SK-N-SH treated with all-trans-retinoic acid at 6 μM for 48 hours (cell line): Measurements from ENCODE around the gene CNMD.

ENCODE experiments used
- ATAC-seq: fragments of 200-7000 bp; cut with Tn5 transposase; 3 replicates; pipeline ENCODE4 v1.9.1; 2020; ENCODE audit warnings: mild to moderate bottlenecking, moderate library complexity
- ARNTL ChIP-seq: fragments of 450-650 bp; formaldehyde crosslinking; IDR thresholded peaks from 2 replicates; pipeline ENCODE4 v1.5.0; 2020; ENCODE audit warnings: low read depth, mild to moderate bottlenecking, moderate library complexity, borderline replicate concordance
- BACH2 ChIP-seq: fragments of 250-450 bp; sonication (Bioruptor Pico); IDR thresholded peaks from 2 replicates; pipeline ENCODE4 v1.9.0; 2021; ENCODE audit warnings: mild to moderate bottlenecking, borderline replicate concordance
- CREB5 ChIP-seq: fragments of 250-450 bp; sonication (Bioruptor Pico); IDR thresholded peaks from 2 replicates; pipeline ENCODE4 v1.5.1; 2020; ENCODE audit warnings: low read depth, mild to moderate bottlenecking, moderate library complexity
- CSDC2 ChIP-seq: fragments of 250-450 bp; sonication (Bioruptor Pico); IDR thresholded peaks from 2 replicates; pipeline ENCODE4 v1.5.0; 2020; ENCODE audit warnings: mild to moderate bottlenecking, moderate library complexity
- CSRNP3 ChIP-seq: fragments of 250-450 bp; sonication (Bioruptor Pico); IDR thresholded peaks from 2 replicates; pipeline ENCODE4 v1.5.1; 2021; ENCODE audit warnings: mild to moderate bottlenecking, moderate library complexity
- GLIS3 ChIP-seq: fragments of 250-450 bp; sonication (Bioruptor Pico); IDR thresholded peaks from 2 replicates; pipeline ENCODE4 v1.5.0; 2020; ENCODE audit warnings: mild to moderate bottlenecking, moderate library complexity
- ISL1 ChIP-seq: fragments of 250-450 bp; sonication (Bioruptor Pico); IDR thresholded peaks from 2 replicates; pipeline ENCODE4 v2.1.2; 2022; ENCODE audit warnings: mild to moderate bottlenecking, moderate library complexity
- OSR1 ChIP-seq: fragments of 250-450 bp; sonication (Bioruptor Pico); IDR thresholded peaks from 2 replicates; pipeline ENCODE4 v1.8.0; 2022; ENCODE audit warnings: moderate library complexity, mild to moderate bottlenecking, inconsistent platforms
- PPARA ChIP-seq: fragments of 250-450 bp; sonication (Bioruptor Pico); IDR thresholded peaks from 2 replicates; pipeline ENCODE4 v1.5.0; 2020; ENCODE audit warnings: mild to moderate bottlenecking, borderline replicate concordance
- RARB ChIP-seq: fragments of 250-450 bp; sonication (Bioruptor Pico); IDR thresholded peaks from 2 replicates; pipeline ENCODE4 v1.8.0; 2021; ENCODE audit warnings: mild to moderate bottlenecking, moderate library complexity
- SNAI2 ChIP-seq: fragments of 250-450 bp; sonication (Bioruptor Pico); IDR thresholded peaks from 2 replicates; pipeline ENCODE4 v1.5.0; 2020; ENCODE audit warnings: mild to moderate bottlenecking, moderate library complexity
- TCF4 ChIP-seq: fragments of 250-450 bp; sonication (Bioruptor Pico); IDR thresholded peaks from 2 replicates; pipeline ENCODE4 v1.8.0; 2021; ENCODE audit warnings: mild to moderate bottlenecking, moderate library complexity, borderline replicate concordance
- TOX ChIP-seq: fragments of 250-450 bp; sonication (Bioruptor Pico); IDR thresholded peaks from 2 replicates; pipeline ENCODE4 v1.8.0; 2021; ENCODE audit warnings: mild to moderate bottlenecking, moderate library complexity, borderline replicate concordance
- TSHZ2 ChIP-seq: fragments of 250-450 bp; sonication (Bioruptor Pico); IDR thresholded peaks from 2 replicates; pipeline ENCODE4 v1.5.0; 2020; ENCODE audit warnings: mild to moderate bottlenecking, moderate library complexity
- ZFP3 ChIP-seq: fragments of 250-450 bp; sonication (Bioruptor Pico); IDR thresholded peaks from 2 replicates; pipeline ENCODE4 v1.5.0; 2020; ENCODE audit warnings: mild to moderate bottlenecking, moderate library complexity
- ZFP30 ChIP-seq: fragments of 450-650 bp; formaldehyde crosslinking; IDR thresholded peaks from 2 replicates; pipeline ENCODE4 v1.5.0; 2022; ENCODE audit warnings: mild to moderate bottlenecking, moderate library complexity
- ZNF565 ChIP-seq: fragments of 450-650 bp; formaldehyde crosslinking; conservative IDR thresholded peaks from 2 replicates; pipeline ENCODE4 v1.5.0; 2020; ENCODE audit warnings: low read depth, mild to moderate bottlenecking, moderate library complexity
- ZNF70 ChIP-seq: fragments of 450-650 bp; formaldehyde crosslinking; IDR thresholded peaks from 2 replicates; pipeline ENCODE4 v1.5.0; 2020; ENCODE audit warnings: mild to moderate bottlenecking, moderate library complexity
- ZNF8 ChIP-seq: fragments of 450-650 bp; formaldehyde crosslinking; IDR thresholded peaks from 2 replicates; pipeline ENCODE4 v1.5.0; 2020; ENCODE audit warnings: mild to moderate bottlenecking, moderate library complexity
- TF ChIP-seq, protein P1 (sequence below): fragments of 250-450 bp; sonication (Bioruptor Pico); IDR thresholded peaks from 2 replicates; pipeline ENCODE4 v1.8.0; 2021; ENCODE audit warnings: low read depth, mild to moderate bottlenecking, moderate library complexity, borderline replicate concordance

The CNMD gene

DNA sequence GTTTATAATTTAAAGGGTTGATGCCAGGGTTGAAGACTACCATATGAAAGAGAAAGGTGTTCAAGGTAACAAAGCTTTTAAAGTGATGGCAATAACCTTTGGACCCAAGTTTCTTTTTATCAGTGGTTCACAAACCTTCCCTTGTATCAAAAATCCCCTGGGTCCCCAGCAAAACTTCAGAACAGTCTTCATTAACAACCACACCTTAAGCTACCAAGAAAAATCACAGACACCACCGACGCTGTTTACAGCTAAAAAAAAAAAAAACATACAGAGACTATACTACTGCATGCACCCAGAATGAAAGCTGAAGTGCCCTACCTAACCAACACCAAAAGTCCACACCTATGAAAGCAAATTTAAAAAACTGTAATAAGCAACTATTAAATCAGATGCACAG is 13.4 kb downstream of the CNMD start:
- TF ChIP-seq TSHZ2 = no peak
- TF ChIP-seq ZNF565 (CRISPR knock-in tag) = no peak
- TF ChIP-seq BACH2 (CRISPR knock-in tag) = no peak
- TF ChIP-seq ZFP30 = no peak
- TF ChIP-seq SNAI2 (CRISPR knock-in tag) = no peak
- TF ChIP-seq CSDC2 (CRISPR knock-in tag) = no peak
- no peak for TF ChIP-seq RARB
- no peak for TF ChIP-seq CSRNP3 (CRISPR knock-in tag)
- TF ChIP-seq, protein P1, sequence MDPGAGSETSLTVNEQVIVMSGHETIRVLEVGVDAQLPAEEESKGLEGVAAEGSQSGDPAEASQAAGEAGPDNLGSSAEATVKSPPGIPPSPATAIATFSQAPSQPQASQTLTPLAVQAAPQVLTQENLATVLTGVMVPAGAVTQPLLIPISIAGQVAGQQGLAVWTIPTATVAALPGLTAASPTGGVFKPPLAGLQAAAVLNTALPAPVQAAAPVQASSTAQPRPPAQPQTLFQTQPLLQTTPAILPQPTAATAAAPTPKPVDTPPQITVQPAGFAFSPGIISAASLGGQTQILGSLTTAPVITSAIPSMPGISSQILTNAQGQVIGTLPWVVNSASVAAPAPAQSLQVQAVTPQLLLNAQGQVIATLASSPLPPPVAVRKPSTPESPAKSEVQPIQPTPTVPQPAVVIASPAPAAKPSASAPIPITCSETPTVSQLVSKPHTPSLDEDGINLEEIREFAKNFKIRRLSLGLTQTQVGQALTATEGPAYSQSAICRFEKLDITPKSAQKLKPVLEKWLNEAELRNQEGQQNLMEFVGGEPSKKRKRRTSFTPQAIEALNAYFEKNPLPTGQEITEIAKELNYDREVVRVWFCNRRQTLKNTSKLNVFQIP (CRISPR knock-in tag) = no peak
- no peak for TF ChIP-seq ZFP3 (CRISPR knock-in tag)
- TF ChIP-seq OSR1 (CRISPR knock-in tag) = no peak
- TF ChIP-seq ZNF8 (CRISPR knock-in tag) = no peak
- TF ChIP-seq ARNTL = no peak
- TF ChIP-seq GLIS3 (CRISPR knock-in tag) = no peak
- no peak for TF ChIP-seq ZNF70 (CRISPR knock-in tag)
- TF ChIP-seq TCF4 (CRISPR knock-in tag) = no peak
- TF ChIP-seq CREB5 (CRISPR knock-in tag) = no peak
- TF ChIP-seq PPARA (CRISPR knock-in tag) = no peak
- no peak for ATAC-seq

DNA sequence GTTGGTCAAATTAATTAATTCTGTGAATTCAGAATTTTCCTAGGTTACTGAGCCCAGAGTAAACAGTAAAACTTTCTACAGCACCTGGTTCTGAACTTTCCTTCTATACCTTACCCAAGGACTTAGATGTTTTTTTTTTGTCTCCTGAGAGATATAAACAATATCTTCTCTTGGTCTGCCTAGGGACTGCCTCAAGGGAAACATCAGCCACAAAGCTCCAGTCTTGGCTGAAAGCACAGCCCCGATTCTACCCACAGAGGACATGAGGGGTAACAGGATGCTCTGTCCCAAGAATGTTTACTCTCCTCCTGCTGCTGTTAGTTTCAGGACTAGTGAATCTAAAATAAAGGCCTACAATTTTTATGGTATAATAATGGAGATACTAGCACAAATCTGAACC is 14.3 kb downstream of the CNMD start:
- ATAC-seq = no peak
- TF ChIP-seq OSR1 (CRISPR knock-in tag) (no peak), ISL1 (no peak), ZNF8 (CRISPR knock-in tag) (no peak), TSHZ2 (no peak), ZFP30 (no peak), TOX (no peak)
- TF ChIP-seq, protein P1 (CRISPR knock-in tag) = no peak
